HepG2 (cell line): Measurements from ENCODE around the gene C4BPA. TPM values are rescaled to one million over a fixed set of nuclear protein-coding genes. Genes with fewer than 3 reads are reported as not detected.

Experiments
- ATAC-seq: fragments of 200-7000 bp; cut with Tn5 transposase; 3 replicates; pipeline ENCODE4 v1.9.1; 2020; ENCODE audit warnings: mild to moderate bottlenecking, moderate library complexity
- BruUV-seq: library from RNA; stranded (reverse); fragments of 400-500 nt; replicated peaks from 2 replicates; lab custom pipeline; 2021; lab: Mats Ljungman, UMichigan
- CTCF ChIA-PET: fragments of 300-600 bp; formaldehyde crosslinking; extraction: SDS; loops from one replicate; lab custom pipeline; 2021; ENCODE audit warnings: low total read pairs, inconsistent platforms, low intra/inter-chr PET ratio; lab: Yijun Ruan, JAX
- POLR2A ChIA-PET: fragments of 350-600 bp; sonication (Branson Sonifier 250); formaldehyde crosslinking; loops from one replicate; lab custom pipeline; 2020; ENCODE audit warnings: antibody characterized with exemption, inconsistent platforms; lab: Yijun Ruan, JAX
- DNase-seq: peaks from one replicate; pipeline ENCODE4 v3.0.0-alpha.2; 2015; ENCODE audit warnings: low spot score
- FAIRE-seq: peaks from 3 replicates; lab custom pipeline; 2011; peaks lifted over from hg19 to GRCh38; lab: Jason Lieb, UNC
- H2AFZ ChIP-seq: one replicate; pipeline ENCODE4 v1.6.1; 2011; ENCODE audit warnings: low read length, inconsistent platforms
- H3K27ac ChIP-seq: fragments of 300-600 bp; 3 replicates; pipeline ENCODE4 v1.8.0; 2011; ENCODE audit warnings: mixed run types, mild to moderate bottlenecking, mixed read lengths, low read length, inconsistent platforms; ENCODE audit not compliant: insufficient read depth; ENCODE audit errors: extremely low read length
- H3K27me3 ChIP-seq, 2 experiments: fragments of 200-600 bp in 1 of 2; 2 replicates in 1 of 2; 3 replicates in 1 of 2; pipeline versions ENCODE4 v1.6.0 to v1.8.0; 2011; ENCODE audit warnings: low read length in 2 of 2, mild to moderate bottlenecking in 2 of 2, moderate library complexity in 2 of 2, inconsistent platforms in 1 of 2; ENCODE audit not compliant: insufficient read depth in 2 of 2, control insufficient read depth in 1 of 2
- H3K36me3 ChIP-seq, 2 experiments: fragments of 200-600 bp in 1 of 2; replicated peaks in 1 of 2; 2 replicates in 1 of 2; 3 replicates in 1 of 2; pipeline versions ENCODE4 v1.5.1 to v1.8.0; 2011; ENCODE audit warnings: low read length in 2 of 2, inconsistent platforms in 1 of 2; ENCODE audit not compliant: insufficient read depth in 2 of 2, control insufficient read depth in 1 of 2
- H3K4me1 ChIP-seq: 2 replicates; pipeline ENCODE4 v1.5.1; 2012; ENCODE audit warnings: low read length, inconsistent platforms; ENCODE audit not compliant: insufficient read depth
- H3K4me2 ChIP-seq: 2 replicates; pipeline ENCODE4 v1.6.0; 2011; ENCODE audit warnings: low read depth, low read length, inconsistent platforms
- H3K4me3 ChIP-seq, 3 experiments: fragments of 200-600 bp in 1 of 3; sonication (generic), shearing (Covaris generic) in 1 of 3; replicated peaks in 1 of 3; 2 replicates each; pipeline ENCODE4 v1.5.1; 2011 to 2016; ENCODE audit warnings: low read length in 3 of 3, inconsistent platforms in 2 of 3, low read depth in 2 of 3, mild to moderate bottlenecking in 2 of 3, control low read depth in 1 of 3, mixed read lengths in 1 of 3; ENCODE audit not compliant: insufficient read depth in 1 of 3
- H3K79me2 ChIP-seq: one replicate; pipeline ENCODE4 v1.6.1; 2011; ENCODE audit warnings: low read length, inconsistent platforms; ENCODE audit not compliant: insufficient read depth
- H3K9ac ChIP-seq: 2 replicates; pipeline ENCODE4 v1.6.0; 2011; ENCODE audit warnings: mild to moderate bottlenecking, low read depth, low read length, inconsistent platforms; ENCODE audit not compliant: insufficient read depth
- H3K9me3 ChIP-seq: 2 replicates; pipeline ENCODE4 v1.5.1; 2012; ENCODE audit warnings: mild to moderate bottlenecking, low read length
- H4K20me1 ChIP-seq: 2 replicates; pipeline ENCODE4 v1.6.0; 2011; ENCODE audit warnings: inconsistent platforms, mild to moderate bottlenecking, low read length, moderate library complexity; ENCODE audit not compliant: insufficient read depth
- CREB1 ChIP-seq, 2 experiments: fragments of 450-650 bp in 1 of 2; IDR thresholded peaks; 2 replicates each; pipeline ENCODE4 v1.6.1; 2016 to 2017; ENCODE audit warnings: control low read depth in 1 of 2, mild to moderate bottlenecking in 1 of 2, missing compliant biosample characterization in 1 of 2, missing genetic modification characterization in 1 of 2
- DNMT3B ChIP-seq: conservative IDR thresholded peaks from 2 replicates; pipeline ENCODE4 v1.6.1; 2016; ENCODE audit warnings: missing biosample characterization, control low read depth
- MAFF ChIP-seq: IDR thresholded peaks from 2 replicates; pipeline ENCODE4 v1.6.1; 2011; ENCODE audit warnings: low read depth, low read length, improper control_type of control experiment
- MAFK ChIP-seq, 2 experiments: IDR thresholded peaks in 1 of 2; conservative IDR thresholded peaks in 1 of 2; 2 replicates each; pipeline ENCODE4 v1.6.1; 2011; ENCODE audit warnings: improper control_type of control experiment in 2 of 2, low read length in 2 of 2
- MTF2 ChIP-seq: sonication (generic); formaldehyde crosslinking; IDR thresholded peaks from 2 replicates; pipeline ENCODE4 v1.5.0; 2020; ENCODE audit warnings: missing genetic modification reagents, borderline replicate concordance
- RARA ChIP-seq: IDR thresholded peaks from 2 replicates; pipeline ENCODE4 v1.6.1; 2016; ENCODE audit warnings: missing genetic modification reagents, missing compliant biosample characterization
- RCOR2 ChIP-seq: IDR thresholded peaks from 2 replicates; pipeline ENCODE4 v1.6.1; 2016; ENCODE audit warnings: missing biosample characterization, missing genetic modification reagents
- TCF12 ChIP-seq, 2 experiments: fragments of 450-650 bp in 1 of 2; sonication (generic) in 1 of 2; formaldehyde crosslinking in 1 of 2; IDR thresholded peaks; 2 replicates each; pipeline versions ENCODE4 v1.6.1 to v1.8.0; 2017 to 2022; ENCODE audit warnings: antibody characterized with exemption in 1 of 2, mild to moderate bottlenecking in 1 of 2, missing genetic modification reagents in 1 of 2, moderate library complexity in 1 of 2
- ZFP62 ChIP-seq: sonication (generic); formaldehyde crosslinking; IDR thresholded peaks from 2 replicates; pipeline ENCODE4 v1.4.0; 2020; ENCODE audit warnings: missing genetic modification reagents
- ZFP82 ChIP-seq: sonication (generic); formaldehyde crosslinking; IDR thresholded peaks from 2 replicates; pipeline ENCODE4 v1.5.1; 2020; ENCODE audit warnings: mild to moderate bottlenecking, missing genetic modification reagents, borderline replicate concordance
- ZNF230 ChIP-seq: sonication (generic); formaldehyde crosslinking; IDR thresholded peaks from 2 replicates; pipeline ENCODE4 v1.4.0; 2020; ENCODE audit warnings: mild to moderate bottlenecking, missing genetic modification reagents
- ZNF253 ChIP-seq: sonication (generic); formaldehyde crosslinking; IDR thresholded peaks from 2 replicates; pipeline ENCODE4 v1.8.0; 2022; ENCODE audit warnings: mild to moderate bottlenecking, missing genetic modification reagents, borderline replicate concordance
- ZNF256 ChIP-seq: sonication (generic); formaldehyde crosslinking; conservative IDR thresholded peaks from 2 replicates; pipeline ENCODE4 v1.4.0; 2020; ENCODE audit warnings: missing genetic modification reagents
- ZNF335 ChIP-seq: sonication (generic); formaldehyde crosslinking; IDR thresholded peaks from 2 replicates; pipeline ENCODE4 v1.4.0; 2020; ENCODE audit warnings: missing genetic modification reagents
- ZNF446 ChIP-seq: sonication (generic); formaldehyde crosslinking; IDR thresholded peaks from 2 replicates; pipeline ENCODE4 v1.5.0; 2020; ENCODE audit warnings: mild to moderate bottlenecking, missing genetic modification reagents
- ZNF7 ChIP-seq: IDR thresholded peaks from 2 replicates; pipeline ENCODE4 v1.6.1; 2016; ENCODE audit warnings: missing biosample characterization, missing genetic modification reagents
- WGBS: methylation state at CpG from one replicate; pipeline ENCODE4 v1.1.6; 2017; ENCODE audit warnings: low lambda C conversion rate; 5-methylcytosine and 5-hydroxymethylcytosine counted together
- in situ Hi-C: cut with HindIII; loops from 2 replicates; pipeline ENCODE4 v1.10.0; 2017; ENCODE audit warnings: low pct_unique_long_range_greater_than_20kb; ENCODE audit not compliant: extremely low pct_ligation_motif_present
- intact Hi-C: fragments of 100-400 bp; cut with micrococcal nuclease; formaldehyde crosslinking; loops from one replicate; pipeline ENCODE4 v1.10.0; 2022; ENCODE audit not compliant: unreplicated experiment
- polyA plus RNA-seq, 8 experiments: library from polyadenylated mRNA; depleted of rRNA in 3 of 8; stranded (reverse) in 7 of 8; unstranded in 1 of 8; fragments of >200 nt; fragmentation: Illumina TruSeq in 4 of 8; extraction: Trizol in 4 of 8; gene quantifications; 2 replicates each; pipeline versions ENCODE4 v1.2.1 to v1.2.3, GENCODE V29; 2011 to 2016; ENCODE audit warnings: low read depth in 4 of 8, missing spikeins in 1 of 8, mixed read lengths in 1 of 8; ENCODE audit not compliant: insufficient read depth in 1 of 8
- total RNA-seq, 5 experiments: library from RNA; depleted of rRNA; stranded (reverse); fragments of >200 nt; fragmentation: Illumina TruSeq; extraction: Trizol; gene quantifications; 2 replicates each; pipeline ENCODE4 v1.2.3, GENCODE V29; 2016; ENCODE audit warnings: low read depth in 1 of 5

The C4BPA gene
- total and polyA plus RNA-seq, 2 of the 13 experiments (the other 11 are each of a cell fraction or from before 2014, with no cell fraction given), result 32.1 to 60.1 TPM

- no peak for DNase-seq
- no peaks in the 10 kb centered on the region for H3K36me3 ChIP-seq
- CTCF ChIA-PET, result no interaction called here
- FAIRE-seq, result no peak
- H3K27ac ChIP-seq, result no peak overlapping the region
- no peak overlapping the region for H3K9ac ChIP-seq
- peaks cover 26% of the 10 kb centered on the region for H3K4me1 ChIP-seq
- no peaks in the 10 kb centered on the region for H3K9me3 ChIP-seq
- no peak for ATAC-seq
- TF ChIP-seq DNMT3B (CRISPR knock-in tag) (no peak), ZNF335 (CRISPR knock-in tag) (no peak), CREB1 (IDR thresholded peaks at IDR 0.05) (no peak), CREB1 (CRISPR knock-in tag; IDR thresholded peaks at IDR 0.05) (no peak), ZNF256 (CRISPR knock-in tag) (no peak), ZFP62 (CRISPR knock-in tag) (no peak), MTF2 (CRISPR knock-in tag) (no peak), RCOR2 (no peak), ZNF7 (no peak), ZNF230 (CRISPR knock-in tag) (no peak), ZNF253 (CRISPR knock-in tag) (no peak), ZNF446 (CRISPR knock-in tag) (no peak), RARA (no peak)
- TF ChIP-seq, all 625 proteins: peak for 0
- no TSS peak for BruUV-seq
- intact Hi-C loops, result no loop called here
- H2AFZ ChIP-seq, result no peak overlapping the region
- POLR2A ChIA-PET, result no interaction called here
- no peaks in the 10 kb centered on the region for H3K27me3 ChIP-seq
- WGBS, result 41% methylated on average over 2 of the region's 2 CpGs
- H4K20me1 ChIP-seq, result no peaks in the 10 kb centered on the region
- H3K79me2 ChIP-seq, result no peaks in the 10 kb centered on the region
- in situ Hi-C loops, result no loop called here
- no peak overlapping the region for H3K4me3 ChIP-seq
- H3K4me2 ChIP-seq, result no peak overlapping the region
These were observed 22.9 kb upstream of the C4BPA start for GRCh38 chr1:207081088-207081487.

- TF ChIP-seq ZFP82 (CRISPR knock-in tag) (no peak), TCF12 (IDR thresholded peaks at IDR 0.05) (no peak), TCF12 (CRISPR knock-in tag; IDR thresholded peaks at IDR 0.05) (no peak), MAFK (conservative IDR thresholded peaks at IDR 0.05 in 1 of 2, IDR thresholded peaks at IDR 0.05 in 1 of 2; ENCODE audit: low read length in 2 of 2) (peak; percentile 76 to 88), MAFF (peak; percentile 86)
- no peaks in the 10 kb centered on the region for H3K27me3 ChIP-seq
- ATAC-seq, result no peak
- H3K4me2 ChIP-seq, result no peak overlapping the region
- no peak overlapping the region for H3K27ac ChIP-seq
- H4K20me1 ChIP-seq, result no peaks in the 10 kb centered on the region
- H3K4me1 ChIP-seq, result peaks cover 29% of the 10 kb centered on the region
- H3K4me3 ChIP-seq, result no peak overlapping the region
- WGBS, result 83% methylated on average over 2 of the region's 2 CpGs
- no peak overlapping the region for H3K9ac ChIP-seq
- FAIRE-seq, result no peak
- ChIA-PET POLR2A (no interaction called here), CTCF (no interaction called here)
- H3K9me3 ChIP-seq, result no peaks in the 10 kb centered on the region
- no peak for DNase-seq
- intact Hi-C loops, result no loop called here
- in situ Hi-C loops, result no loop called here
- H3K79me2 ChIP-seq, result no peaks in the 10 kb centered on the region
- no peaks in the 10 kb centered on the region for H3K36me3 ChIP-seq
- H2AFZ ChIP-seq, result no peak overlapping the region
- BruUV-seq, result no TSS peak
These were observed 22.2 kb upstream of the C4BPA start for GRCh38 chr1:207081806-207082205.
